ENCODE data around the gene FKBP1A. TPM values are rescaled to one million over a fixed set of nuclear protein-coding genes. Genes with fewer than 3 reads are reported as not detected.

The FKBP1A gene
- total RNA-seq, 1 donor from 2014 or later: 212 TPM

DNA sequence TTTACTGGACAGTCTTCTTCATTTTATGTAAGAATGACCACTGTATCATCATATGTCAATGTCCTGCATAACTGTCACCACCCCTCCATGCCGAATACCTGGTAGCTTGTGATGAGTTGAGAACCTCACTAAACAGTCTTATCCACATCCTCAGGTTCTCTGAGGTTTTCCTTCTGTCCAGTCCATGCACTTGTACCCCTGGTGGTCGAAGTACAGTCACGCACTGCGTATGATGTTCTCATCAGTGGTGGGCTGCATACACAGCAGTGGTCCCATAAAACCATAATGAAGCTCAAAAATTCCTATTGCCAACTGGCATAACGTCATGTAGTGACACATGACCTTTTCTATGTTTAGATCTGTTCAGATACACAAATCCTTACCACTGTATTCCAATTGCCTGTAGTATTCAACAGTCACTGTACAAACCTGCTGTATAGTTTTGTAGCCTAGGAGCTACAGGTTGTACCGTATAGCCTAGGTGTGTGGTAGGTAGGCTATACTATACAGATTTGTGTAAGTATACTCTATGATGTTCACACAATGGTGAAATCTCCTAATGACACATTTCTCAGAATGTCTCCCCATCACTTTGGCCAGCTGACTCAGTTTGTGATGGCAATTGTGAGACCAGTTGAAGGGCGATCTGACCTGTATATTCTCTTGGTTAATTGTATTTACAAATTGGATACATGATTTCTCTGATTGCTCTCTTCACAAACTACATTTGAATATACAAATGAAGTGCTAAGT, 32.6 kb downstream of the FKBP1A start:
- Histone ChIP-seq H3K27ac (no peak overlapping the region), H3K4me3 (no peak overlapping the region), H3K27me3 (no peaks in the 10 kb centered on the region), H3K4me1 (no peaks in the 10 kb centered on the region), H3K36me3 (peaks cover 0 to 2% of the 10 kb centered on the region in 2 donors), H3K9me3 (no peaks in the 10 kb centered on the region)
- TF ChIP-seq POLR2AphosphoS5 (IDR thresholded peaks at IDR 0.05; ENCODE audit: insufficient read depth in 1 of 2, low read depth in 1 of 2) (no peak), POLR2A (IDR thresholded peaks at IDR 0.05) (no peak)
- TF ChIP-seq, protein P1, sequence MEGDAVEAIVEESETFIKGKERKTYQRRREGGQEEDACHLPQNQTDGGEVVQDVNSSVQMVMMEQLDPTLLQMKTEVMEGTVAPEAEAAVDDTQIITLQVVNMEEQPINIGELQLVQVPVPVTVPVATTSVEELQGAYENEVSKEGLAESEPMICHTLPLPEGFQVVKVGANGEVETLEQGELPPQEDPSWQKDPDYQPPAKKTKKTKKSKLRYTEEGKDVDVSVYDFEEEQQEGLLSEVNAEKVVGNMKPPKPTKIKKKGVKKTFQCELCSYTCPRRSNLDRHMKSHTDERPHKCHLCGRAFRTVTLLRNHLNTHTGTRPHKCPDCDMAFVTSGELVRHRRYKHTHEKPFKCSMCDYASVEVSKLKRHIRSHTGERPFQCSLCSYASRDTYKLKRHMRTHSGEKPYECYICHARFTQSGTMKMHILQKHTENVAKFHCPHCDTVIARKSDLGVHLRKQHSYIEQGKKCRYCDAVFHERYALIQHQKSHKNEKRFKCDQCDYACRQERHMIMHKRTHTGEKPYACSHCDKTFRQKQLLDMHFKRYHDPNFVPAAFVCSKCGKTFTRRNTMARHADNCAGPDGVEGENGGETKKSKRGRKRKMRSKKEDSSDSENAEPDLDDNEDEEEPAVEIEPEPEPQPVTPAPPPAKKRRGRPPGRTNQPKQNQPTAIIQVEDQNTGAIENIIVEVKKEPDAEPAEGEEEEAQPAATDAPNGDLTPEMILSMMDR (IDR thresholded peaks at IDR 0.05): no peak
- DNase-seq (ENCODE audit: extremely low spot score in 2 of 2): peak in 1 of 2 donors; percentile 65
- intact Hi-C loops (cut with DNase I): no loop called here

DNA sequence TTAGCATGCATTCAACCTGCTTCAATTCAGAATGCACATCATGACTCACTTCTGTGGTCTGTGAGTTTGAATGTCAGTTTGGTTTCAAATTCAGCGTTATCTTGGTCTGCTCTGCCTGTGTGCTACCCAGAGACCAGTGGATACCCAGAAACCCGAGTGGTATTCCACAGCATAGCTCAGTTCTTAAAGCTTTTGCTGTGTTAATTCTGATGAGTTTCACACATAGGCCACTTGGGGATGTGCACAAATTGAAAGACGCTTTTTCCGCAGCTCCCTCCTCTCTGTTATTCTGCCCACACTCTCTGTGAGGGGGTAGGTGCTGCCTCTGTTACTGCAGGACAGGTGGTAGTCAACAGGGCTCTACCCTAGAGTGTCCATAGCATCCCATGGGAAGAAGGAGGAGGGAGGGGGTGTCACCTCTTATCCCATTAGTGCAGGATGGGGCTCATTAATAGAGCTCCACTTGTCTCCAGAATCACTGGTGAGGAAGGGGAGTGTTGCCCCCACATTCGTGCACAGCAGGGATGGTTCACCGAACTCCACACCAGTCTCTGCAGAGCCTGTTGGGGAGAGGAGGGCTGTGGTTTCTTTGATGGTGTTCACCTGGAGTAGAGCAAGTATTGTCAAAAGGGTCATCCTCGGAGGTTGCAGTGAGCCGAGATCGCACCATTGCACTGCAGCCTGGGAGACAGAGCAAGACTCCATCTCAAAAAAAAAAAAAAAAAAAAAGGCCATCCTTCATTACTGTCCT, 34.8 kb downstream of the FKBP1A start:
- H3K27ac ChIP-seq: no peak overlapping the region
- H3K9me3 ChIP-seq: no peaks in the 10 kb centered on the region
- peaks cover 0 to 8% of the 10 kb centered on the region in 2 donors for H3K36me3 ChIP-seq
- H3K27me3 ChIP-seq: no peaks in the 10 kb centered on the region
- DNase-seq (ENCODE audit: extremely low spot score in 2 of 2): peak in 1 of 2 donors; percentile 58
- intact Hi-C loops (cut with DNase I): no loop called here
- H3K4me3 ChIP-seq: no peak overlapping the region
- TF ChIP-seq POLR2AphosphoS5 (IDR thresholded peaks at IDR 0.05; ENCODE audit: insufficient read depth in 1 of 2, low read depth in 1 of 2) (no peak), POLR2A (IDR thresholded peaks at IDR 0.05) (no peak)
- TF ChIP-seq, protein P1 (IDR thresholded peaks at IDR 0.05): no peak
- H3K4me1 ChIP-seq: no peaks in the 10 kb centered on the region

DNA sequence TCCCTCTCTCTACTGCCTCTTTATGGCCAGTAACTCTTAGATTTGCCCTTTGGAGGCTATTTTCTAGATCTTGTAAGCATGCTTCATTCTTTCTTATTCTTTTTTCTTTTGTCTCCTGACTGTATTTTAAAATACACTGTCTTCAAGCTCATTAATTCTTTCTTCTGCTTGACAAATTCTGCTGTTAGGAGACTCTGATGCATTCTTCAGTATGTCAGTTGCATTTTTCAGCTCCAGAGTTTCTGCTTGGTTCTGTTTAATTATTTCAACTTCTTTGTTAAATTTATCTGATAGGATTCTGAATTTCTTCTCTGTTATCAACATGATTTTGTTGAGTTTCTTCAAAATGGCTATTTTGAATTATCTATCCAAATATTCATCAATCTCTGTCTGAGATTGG, 38.9 kb downstream of the FKBP1A start:
- Histone ChIP-seq H3K4me1 (no peaks in the 10 kb centered on the region), H3K27ac (no peak overlapping the region), H3K27me3 (no peaks in the 10 kb centered on the region), H3K9me3 (no peaks in the 10 kb centered on the region), H3K4me3 (no peak overlapping the region), H3K36me3 (peaks cover 0 to 8% of the 10 kb centered on the region in 2 donors)
- TF ChIP-seq POLR2AphosphoS5 (IDR thresholded peaks at IDR 0.05; ENCODE audit: insufficient read depth in 1 of 2, low read depth in 1 of 2) (no peak), POLR2A (IDR thresholded peaks at IDR 0.05) (no peak)
- TF ChIP-seq, protein P1 (IDR thresholded peaks at IDR 0.05): no peak
- DNase-seq (ENCODE audit: extremely low spot score in 2 of 2): no peak
- intact Hi-C loops (cut with DNase I): no loop called here

DNA sequence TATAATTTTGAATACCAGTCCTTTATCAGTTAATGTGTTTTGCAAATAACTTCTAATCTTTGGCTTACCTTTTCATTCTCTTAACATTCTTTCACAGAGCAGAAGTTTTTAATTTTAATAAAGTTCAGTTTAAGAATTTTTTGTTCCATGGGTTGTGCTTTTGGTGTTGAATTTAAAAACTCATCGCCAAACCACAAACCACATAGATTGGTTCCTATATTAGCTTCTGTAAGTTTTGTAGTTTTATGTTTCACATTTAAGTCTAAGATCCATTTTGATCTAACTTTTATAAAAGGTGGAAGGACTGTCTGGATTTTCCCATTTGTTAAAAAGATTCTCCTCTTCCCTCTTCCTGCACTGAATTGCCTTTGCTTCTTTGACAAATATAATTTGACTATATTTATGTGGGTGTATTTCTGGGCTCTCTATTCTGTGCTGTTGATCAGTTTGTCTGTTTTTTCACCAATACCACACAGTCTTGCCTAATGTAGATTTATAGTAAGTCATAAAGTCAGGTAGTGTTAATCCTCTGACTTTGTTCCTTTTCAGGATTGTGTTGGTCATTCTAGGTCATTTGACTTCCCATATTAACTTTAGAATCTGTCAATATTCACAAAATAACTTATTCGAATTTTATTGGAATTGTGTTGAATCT, 46.4 kb downstream of the FKBP1A start:
- H3K9me3 ChIP-seq: no peaks in the 10 kb centered on the region
- no peak overlapping the region for H3K4me3 ChIP-seq
- no peak for DNase-seq (ENCODE audit: extremely low spot score in 2 of 2)
- H3K36me3 ChIP-seq: no peaks in the 10 kb centered on the region
- intact Hi-C loops (cut with DNase I): no loop called here
- TF ChIP-seq POLR2A (IDR thresholded peaks at IDR 0.05) (no peak), POLR2AphosphoS5 (IDR thresholded peaks at IDR 0.05; ENCODE audit: insufficient read depth in 1 of 2, low read depth in 1 of 2) (no peak)
- TF ChIP-seq, protein P1 (IDR thresholded peaks at IDR 0.05): no peak
- H3K4me1 ChIP-seq: no peaks in the 10 kb centered on the region
- no peak overlapping the region for H3K27ac ChIP-seq
- H3K27me3 ChIP-seq: no peaks in the 10 kb centered on the region
